Superior temporal gyrus (tissue), 1 donor: ENCODE measurements around the gene RAET1G.
A peak's percentile ranks its signal among the peaks of the same experiment; 100 is the strongest.
"Not testable (repeated sequence)": the region's sequence is repeated elsewhere in the genome, so short reads cannot be mapped to it uniquely, and the experiment has no call there.

Experiments
- DNase-seq: peaks from one replicate; pipeline ENCODE4 v3.0.0-alpha.2; 2016; ENCODE audit errors: extremely low spot score

RAET1G gene

GRCh38 chr6:149953934-149954327 is 31.0 kb upstream of the RAET1G start:
- DNase-seq = not testable (repeated sequence)

GRCh38 chr6:149953390-149953789 is 30.5 kb upstream of the RAET1G start:
- not testable (repeated sequence) for DNase-seq

GRCh38 chr6:149951626-149952025 is 28.7 kb upstream of the RAET1G start:
- DNase-seq = no peak

- no peak for DNase-seq
Observed at GRCh38 chr6:149951096-149951495, 28.2 kb upstream of the RAET1G start.

GRCh38 chr6:149950423-149950822 is 27.5 kb upstream of the RAET1G start:
- DNase-seq = no peak

GRCh38 chr6:149948616-149949015 is 25.7 kb upstream of the RAET1G start:
- DNase-seq = no peak

GRCh38 chr6:149948011-149948410 is 25.1 kb upstream of the RAET1G start:
- no peak for DNase-seq

- not testable (repeated sequence) for DNase-seq
Observed at GRCh38 chr6:149947533-149947932, 24.6 kb upstream of the RAET1G start.

GRCh38 chr6:149946631-149947030 is 23.7 kb upstream of the RAET1G start:
- not testable (repeated sequence) for DNase-seq

- DNase-seq = not testable (repeated sequence)
Observed at GRCh38 chr6:149945276-149945675, 22.4 kb upstream of the RAET1G start.

- DNase-seq = not testable (repeated sequence)
Observed at GRCh38 chr6:149943321-149943720, 20.4 kb upstream of the RAET1G start.

GRCh38 chr6:149942461-149942829 is 19.5 kb upstream of the RAET1G start:
- DNase-seq = no peak

- DNase-seq = peak; percentile 83
Observed at GRCh38 chr6:149941583-149942460, 18.9 kb upstream of the RAET1G start, which contains the start of gene ULBP2. Gene ULBP2 (plus strand): TSS chr6:149942014. CDS start chr6:149942073, 59 bp downstream.

- DNase-seq = no peak
Observed at GRCh38 chr6:149940672-149940982, 17.7 kb upstream of the RAET1G start.

GRCh38 chr6:149939909-149940671 is 17.2 kb upstream of the RAET1G start:
- DNase-seq = no peak

GRCh38 chr6:149939356-149939648 is 16.4 kb upstream of the RAET1G start:
- no peak for DNase-seq

GRCh38 chr6:149938571-149939355 is 15.8 kb upstream of the RAET1G start:
- no peak for DNase-seq

GRCh38 chr6:149938013-149938570 is 15.2 kb upstream of the RAET1G start:
- not testable (repeated sequence) for DNase-seq

- no peak for DNase-seq
Observed at GRCh38 chr6:149936743-149937142, 13.8 kb upstream of the RAET1G start.

- no peak for DNase-seq
Observed at GRCh38 chr6:149935668-149936067, 12.7 kb upstream of the RAET1G start.

GRCh38 chr6:149935246-149935645 is 12.3 kb upstream of the RAET1G start:
- no peak for DNase-seq
